Karpas-422 (cell line): ENCODE data around the gene CBX1. TPM values are rescaled to one million over a fixed set of nuclear protein-coding genes. Genes with fewer than 3 reads are reported as not detected.

Experiments used
- DNase-seq: peaks from one replicate; pipeline ENCODE4 v3.0.0-alpha.2; 2015
- H2AFZ ChIP-seq: fragments of 200-600 bp; sonication (generic); 2 replicates; pipeline ENCODE4 v1.6.1; 2014; ENCODE audit warnings: antibody characterized with exemption, low read length, mixed read lengths
- H3K27ac ChIP-seq: fragments of 200-600 bp; sonication (generic); 2 replicates; pipeline ENCODE4 v1.5.1; 2014; ENCODE audit warnings: mild to moderate bottlenecking, low read length, moderate library complexity
- H3K27me3 ChIP-seq: fragments of 200-600 bp; sonication (generic); 2 replicates; pipeline ENCODE4 v1.6.1; 2014; ENCODE audit warnings: low read length, mixed read lengths
- H3K36me3 ChIP-seq: fragments of 200-600 bp; sonication (generic); 2 replicates; pipeline ENCODE4 v1.6.1; 2014; ENCODE audit warnings: low read length, mixed read lengths; ENCODE audit not compliant: insufficient read depth
- H3K4me1 ChIP-seq: fragments of 200-600 bp; sonication (generic); 2 replicates; pipeline ENCODE4 v1.6.1; 2014; ENCODE audit warnings: mild to moderate bottlenecking, low read length, mixed read lengths
- H3K4me2 ChIP-seq: fragments of 200-600 bp; sonication (generic); 2 replicates; pipeline ENCODE4 v1.6.1; 2014; ENCODE audit warnings: low read length, low read depth, mild to moderate bottlenecking; ENCODE audit not compliant: poor library complexity, severe bottlenecking
- H3K4me3 ChIP-seq: fragments of 200-600 bp; sonication (generic); 2 replicates; pipeline ENCODE4 v1.5.1; 2014; ENCODE audit warnings: mild to moderate bottlenecking, antibody characterized with exemption, low read length, mixed read lengths
- H3K79me2 ChIP-seq: fragments of 200-600 bp; sonication (generic); 2 replicates; pipeline ENCODE4 v1.6.1; 2014; ENCODE audit warnings: mild to moderate bottlenecking, low read length, mixed read lengths
- H3K9ac ChIP-seq: fragments of 200-600 bp; sonication (generic); 2 replicates; pipeline ENCODE4 v1.6.0; 2014; ENCODE audit warnings: low read length
- H3K9me2 ChIP-seq: fragments of 200-600 bp; sonication (generic), shearing (Covaris generic); replicated peaks from 2 replicates; pipeline ENCODE4 v1.6.0; 2014; ENCODE audit warnings: mild to moderate bottlenecking, low read length, moderate library complexity; ENCODE audit not compliant: insufficient read depth
- H3K9me3 ChIP-seq: fragments of 300-700, 200-600 bp; sonication (generic); 2 replicates; pipeline ENCODE4 v1.6.1; 2014; ENCODE audit warnings: low read length, mixed read lengths
- H4K20me1 ChIP-seq: fragments of 200-600 bp; sonication (generic); 2 replicates; pipeline ENCODE4 v1.6.1; 2014; ENCODE audit warnings: mild to moderate bottlenecking, antibody characterized with exemption, low read length, low read depth; ENCODE audit not compliant: insufficient read depth
- total RNA-seq: library from RNA; depleted of rRNA; stranded (reverse); fragments of >200 nt; shearing (Covaris generic); gene quantifications from 2 replicates; pipeline ENCODE4 v1.2.3, GENCODE V29; 2014; ENCODE audit warnings: low replicate concordance; rRNA removed

CBX1 gene
- 32.5 TPM in 2 replicates for total RNA-seq

GRCh38 chr17:48101012-48101720 lies at the start of gene CBX1:
CBX1 (minus strand) TSS chr17:48101478; CDS start chr17:48077004, 24,474 bp downstream.
- Histone ChIP-seq H3K9ac (peak within 1 kb of the TSS; percentile 92), H3K27me3 (no peaks in the 10 kb centered on the region), H3K36me3 (no peaks in the 10 kb centered on the region), H3K4me2 (peak within 1 kb of the TSS; percentile 99), H3K9me2 (no peaks in the 10 kb centered on the region), H3K79me2 (peaks cover 50% of the 10 kb centered on the region), H2AFZ (peak within 1 kb of the TSS; percentile 98; the same call in 1 of the 2 replicates), H4K20me1 (0 out of 2 replicates have a peak, but pooled peaks cover 3% of the 10 kb centered on the region), H3K9me3 (peaks cover 5% of the 10 kb centered on the region; the same call in 1 of the 2 replicates), H3K4me3 (peak within 1 kb of the TSS; percentile 97), H3K27ac (peak within 1 kb of the TSS; percentile 65), H3K4me1 (peaks cover 24% of the 10 kb centered on the region)
- peak; percentile 98 for DNase-seq

DNA sequence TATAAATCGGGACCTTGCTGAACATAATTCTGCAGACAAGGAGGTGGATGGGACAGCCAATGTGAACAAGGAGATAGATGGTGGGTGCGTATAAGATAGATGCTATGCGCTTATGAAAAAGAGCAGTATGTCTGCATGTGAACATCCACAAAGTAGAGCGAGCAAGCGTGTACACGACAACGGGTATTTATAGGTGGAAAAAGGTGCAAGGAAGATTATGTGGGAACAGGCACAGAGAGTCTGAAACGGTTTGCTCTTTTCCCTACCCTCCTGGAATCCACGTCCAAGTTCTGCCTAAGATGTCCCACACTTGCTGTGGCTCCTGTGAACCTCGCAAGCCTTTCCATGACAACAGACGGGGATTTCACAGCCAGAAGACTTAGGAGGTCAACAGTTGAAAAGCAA lies 49.3 kb upstream of the CBX1 start:
- no peak overlapping the region for H3K4me2 ChIP-seq
- no peak overlapping the region for H3K27ac ChIP-seq
- no peaks in the 10 kb centered on the region for H3K9me2 ChIP-seq
- no peak for DNase-seq
- no peak overlapping the region for H3K4me3 ChIP-seq
- no peaks in the 10 kb centered on the region for H3K27me3 ChIP-seq
- H3K4me1 ChIP-seq = no peaks in the 10 kb centered on the region
- no peaks in the 10 kb centered on the region for H3K9me3 ChIP-seq
- H2AFZ ChIP-seq = no peak overlapping the region
- H3K9ac ChIP-seq = no peak overlapping the region
- no peaks in the 10 kb centered on the region for H3K36me3 ChIP-seq
- no peaks in the 10 kb centered on the region for H4K20me1 ChIP-seq
- H3K79me2 ChIP-seq = no peaks in the 10 kb centered on the region

GRCh38 chr17:48149787-48150463 lies 48.6 kb upstream of the CBX1 start:
- H3K9me3 ChIP-seq = no peaks in the 10 kb centered on the region
- no peaks in the 10 kb centered on the region for H3K36me3 ChIP-seq
- H3K4me2 ChIP-seq = no peak overlapping the region

GRCh38 chr17:48148854-48149786 lies 47.8 kb upstream of the CBX1 start:
- H3K4me2 ChIP-seq = no peak overlapping the region
- no peaks in the 10 kb centered on the region for H3K9me3 ChIP-seq

More at GRCh38 chr17:48149787-48150463, 48.6 kb upstream of the CBX1 start:
- H4K20me1 ChIP-seq = no peaks in the 10 kb centered on the region
- no peak overlapping the region for H2AFZ ChIP-seq
- H3K27me3 ChIP-seq = no peaks in the 10 kb centered on the region
- H3K4me1 ChIP-seq = no peaks in the 10 kb centered on the region
- no peak for DNase-seq
- no peaks in the 10 kb centered on the region for H3K79me2 ChIP-seq
- H3K9me2 ChIP-seq = no peaks in the 10 kb centered on the region
- H3K27ac ChIP-seq = no peak overlapping the region
- H3K4me3 ChIP-seq = no peak overlapping the region
- H3K9ac ChIP-seq = no peak overlapping the region

GRCh38 chr17:48148029-48148770 lies 46.9 kb upstream of the CBX1 start:
- H3K4me1 ChIP-seq = no peaks in the 10 kb centered on the region
- no peak for DNase-seq
- no peak overlapping the region for H3K9ac ChIP-seq
- no peak overlapping the region for H3K27ac ChIP-seq
- H3K4me3 ChIP-seq = no peak overlapping the region
- no peak overlapping the region for H3K4me2 ChIP-seq
- H2AFZ ChIP-seq = no peak overlapping the region
- no peaks in the 10 kb centered on the region for H4K20me1 ChIP-seq
- no peaks in the 10 kb centered on the region for H3K9me2 ChIP-seq
- no peaks in the 10 kb centered on the region for H3K9me3 ChIP-seq
- no peaks in the 10 kb centered on the region for H3K36me3 ChIP-seq
- H3K27me3 ChIP-seq = no peaks in the 10 kb centered on the region
- H3K79me2 ChIP-seq = no peaks in the 10 kb centered on the region

More at GRCh38 chr17:48148854-48149786, 47.8 kb upstream of the CBX1 start:
- DNase-seq = no peak
- Histone ChIP-seq H3K27me3 (no peaks in the 10 kb centered on the region), H3K9ac (no peak overlapping the region), H3K4me3 (no peak overlapping the region), H3K79me2 (no peaks in the 10 kb centered on the region), H3K36me3 (no peaks in the 10 kb centered on the region), H2AFZ (no peak overlapping the region), H3K9me2 (no peaks in the 10 kb centered on the region), H4K20me1 (no peaks in the 10 kb centered on the region), H3K27ac (no peak overlapping the region), H3K4me1 (no peaks in the 10 kb centered on the region)

GRCh38 chr17:48144976-48145798 lies 43.9 kb upstream of the CBX1 start:
- H3K9me3 ChIP-seq = no peaks in the 10 kb centered on the region
- no peak overlapping the region for H3K4me3 ChIP-seq
- H3K79me2 ChIP-seq = no peaks in the 10 kb centered on the region
- no peak for DNase-seq
- H3K9me2 ChIP-seq = no peaks in the 10 kb centered on the region
- H2AFZ ChIP-seq = no peak overlapping the region
- H3K36me3 ChIP-seq = no peaks in the 10 kb centered on the region
- no peaks in the 10 kb centered on the region for H3K27me3 ChIP-seq
- no peaks in the 10 kb centered on the region for H3K4me1 ChIP-seq
- H4K20me1 ChIP-seq = no peaks in the 10 kb centered on the region
- H3K27ac ChIP-seq = no peak overlapping the region
- H3K9ac ChIP-seq = no peak overlapping the region
- H3K4me2 ChIP-seq = no peak overlapping the region

- no peak overlapping the region for H3K4me3 ChIP-seq
- no peaks in the 10 kb centered on the region for H3K4me1 ChIP-seq
- no peaks in the 10 kb centered on the region for H3K36me3 ChIP-seq
- H3K4me2 ChIP-seq = no peak overlapping the region
- no peaks in the 10 kb centered on the region for H3K9me2 ChIP-seq
- no peaks in the 10 kb centered on the region for H3K9me3 ChIP-seq
- H2AFZ ChIP-seq = no peak overlapping the region
- no peak overlapping the region for H3K27ac ChIP-seq
- no peaks in the 10 kb centered on the region for H4K20me1 ChIP-seq
- no peaks in the 10 kb centered on the region for H3K27me3 ChIP-seq
- H3K9ac ChIP-seq = no peak overlapping the region
- no peak for DNase-seq
- H3K79me2 ChIP-seq = no peaks in the 10 kb centered on the region
These were observed 43.0 kb upstream of the CBX1 start for GRCh38 chr17:48144231-48144630.
